HCT116 (cell line): ENCODE measurements around the gene GABBR2. TPM values are rescaled to one million over a fixed set of nuclear protein-coding genes. Genes with fewer than 3 reads are reported as not detected.

Experiments
- ATAC-seq: fragments of 200-7000 bp; cut with Tn5 transposase; 2 replicates; pipeline ENCODE4 v1.9.1; 2020; ENCODE audit warnings: mild to moderate bottlenecking, moderate library complexity
- BruUV-seq: library from RNA; stranded (reverse); fragments of 400-500 nt; replicated peaks from 2 replicates; lab custom pipeline; 2021; lab: Mats Ljungman, UMichigan
- CTCF ChIA-PET: fragments of 300-600 bp; sonication (Branson Sonifier 250); formaldehyde crosslinking; loops from one replicate; lab custom pipeline; 2021; ENCODE audit warnings: antibody characterized with exemption; lab: Charles Lee
- POLR2A ChIA-PET: fragments of 300-600, 350-600 bp; sonication (Branson Sonifier 250); formaldehyde crosslinking; loops from one replicate; lab custom pipeline; 2021; ENCODE audit warnings: antibody characterized with exemption; lab: Charles Lee
- RAD21 ChIA-PET, 2 experiments: fragments of 300-600 bp; sonication (Branson Sonifier 250); formaldehyde crosslinking; loops; one replicate each; lab custom pipeline; 2023; ENCODE audit warnings: low total read pairs in 2 of 2; ENCODE audit not compliant: uncharacterized antibody in 2 of 2, unreplicated experiment in 2 of 2, low non-redundant PET in 1 of 2; lab: Charles Lee
- DNase-seq: peaks from one replicate; pipeline ENCODE4 v3.0.0-alpha.2; 2010; ENCODE audit warnings: low read depth, low spot score
- H2AFZ ChIP-seq: fragments of 200-600 bp; shearing (Covaris generic), sonication (generic); 2 replicates; pipeline ENCODE4 v1.6.1; 2017; ENCODE audit warnings: low read depth, mixed run types, mixed read lengths, antibody characterized with exemption, low read length; ENCODE audit not compliant: poor library complexity, severe bottlenecking
- H3K27ac ChIP-seq: 2 replicates; pipeline ENCODE4 v1.5.1; 2012; ENCODE audit warnings: low read depth, low read length
- H3K27me3 ChIP-seq: fragments of 200-600 bp; sonication (generic); 2 replicates; pipeline ENCODE4 v1.6.1; 2016; ENCODE audit warnings: mixed run types, low read length, mixed read lengths; ENCODE audit not compliant: insufficient read depth
- H3K36me3 ChIP-seq, 2 experiments: fragments of 200-500 bp in 1 of 2; fragments of 200-600 bp in 1 of 2; sonication (Bioruptor generic) in 1 of 2; sonication (generic) in 1 of 2; 2 replicates each; pipeline versions ENCODE4 v1.5.1 to v1.6.1; 2014 to 2016; ENCODE audit warnings: low read length in 2 of 2, inconsistent platforms in 1 of 2, mixed read lengths in 1 of 2, mixed run types in 1 of 2; ENCODE audit not compliant: insufficient read depth in 2 of 2, control insufficient read depth in 1 of 2
- H3K4me1 ChIP-seq, 2 experiments: fragments of 200-600 bp in 1 of 2; sonication (generic) in 1 of 2; 2 replicates each; pipeline versions ENCODE4 v1.5.1 to v1.6.1; 2012 to 2017; ENCODE audit warnings: low read length in 2 of 2, inconsistent platforms in 1 of 2, mild to moderate bottlenecking in 1 of 2, mixed read lengths in 1 of 2, mixed run types in 1 of 2, moderate library complexity in 1 of 2; ENCODE audit not compliant: insufficient read depth in 2 of 2, control insufficient read depth in 1 of 2
- H3K4me2 ChIP-seq: fragments of 200-600 bp; sonication (generic); 2 replicates; pipeline ENCODE4 v1.6.1; 2017; ENCODE audit warnings: mixed run types, low read length, mixed read lengths
- H3K4me3 ChIP-seq, 2 experiments: fragments of 200-600 bp in 1 of 2; sonication (generic) in 1 of 2; replicated peaks in 1 of 2; 2 replicates each; pipeline ENCODE4 v1.5.1; 2011 to 2016; ENCODE audit warnings: low read length in 2 of 2, control low read depth in 1 of 2, low read depth in 1 of 2, mild to moderate bottlenecking in 1 of 2, mixed read lengths in 1 of 2, mixed run types in 1 of 2
- H3K79me2 ChIP-seq: fragments of 200-600 bp; sonication (generic); 2 replicates; pipeline ENCODE4 v1.6.1; 2017; ENCODE audit warnings: mild to moderate bottlenecking, mixed run types, low read length, moderate library complexity, mixed read lengths; ENCODE audit not compliant: insufficient read depth
- H3K9ac ChIP-seq: fragments of 200-600 bp; sonication (generic); 2 replicates; pipeline ENCODE4 v1.6.1; 2016; ENCODE audit warnings: low read length, mixed read lengths
- H3K9me2 ChIP-seq: fragments of 200-600 bp; sonication (generic), shearing (Covaris generic); 2 replicates; pipeline ENCODE4 v1.6.1; 2017; ENCODE audit warnings: mixed run types, mild to moderate bottlenecking, moderate library complexity; ENCODE audit not compliant: insufficient read depth
- H3K9me3 ChIP-seq, 2 experiments: fragments of 200-500 bp in 1 of 2; fragments of 200-600 bp in 1 of 2; sonication (Bioruptor generic) in 1 of 2; sonication (generic) in 1 of 2; 2 replicates each; pipeline ENCODE4 v1.6.1; 2014 to 2017; ENCODE audit warnings: low read length in 2 of 2, mixed read lengths in 2 of 2, inconsistent platforms in 1 of 2, low read depth in 1 of 2, mild to moderate bottlenecking in 1 of 2, mixed run types in 1 of 2, moderate library complexity in 1 of 2; ENCODE audit not compliant: control insufficient read depth in 1 of 2, insufficient read depth in 1 of 2
- H4K20me1 ChIP-seq: fragments of 200-600 bp; sonication (generic), shearing (Covaris generic); 2 replicates; pipeline ENCODE4 v1.6.1; 2017; ENCODE audit warnings: mixed run types, mild to moderate bottlenecking, moderate library complexity; ENCODE audit not compliant: insufficient read depth
- CBX3 ChIP-seq: IDR thresholded peaks from 2 replicates; pipeline ENCODE4 v1.6.1; 2012; ENCODE audit warnings: low read depth
- CEBPB ChIP-seq: IDR thresholded peaks from 2 replicates; pipeline ENCODE4 v1.6.1; 2012; ENCODE audit warnings: low read depth
- CTCF ChIP-seq, 3 experiments: fragments of 200-600 bp in 1 of 3; sonication (generic) in 1 of 3; IDR thresholded peaks in 2 of 3; conservative IDR thresholded peaks in 1 of 3; 2 replicates each; pipeline ENCODE4 v1.5.1; 2012 to 2017; ENCODE audit warnings: low read depth in 2 of 3, low read length in 2 of 3, antibody characterized with exemption in 1 of 3, borderline replicate concordance in 1 of 3, control low read depth in 1 of 3, mild to moderate bottlenecking in 1 of 3, mixed read lengths in 1 of 3, mixed run types in 1 of 3, moderate library complexity in 1 of 3; ENCODE audit not compliant: insufficient read depth in 1 of 3
- EGR1 ChIP-seq: IDR thresholded peaks from 2 replicates; pipeline ENCODE4 v1.6.1; 2012; ENCODE audit warnings: low read depth
- ELF1 ChIP-seq: IDR thresholded peaks from 2 replicates; pipeline ENCODE4 v1.6.1; 2012; ENCODE audit warnings: low read depth, borderline replicate concordance
- EZH2 ChIP-seq: fragments of 200-600 bp; sonication (generic); IDR thresholded peaks from 2 replicates; pipeline ENCODE4 v1.6.1; 2017; ENCODE audit warnings: antibody characterized with exemption, mixed run types
- EZH2phosphoT487 ChIP-seq: fragments of 200-600 bp; IDR thresholded peaks from 2 replicates; pipeline ENCODE4 v1.6.1; 2018; ENCODE audit warnings: antibody characterized with exemption, borderline replicate concordance
- MAX ChIP-seq: IDR thresholded peaks from 2 replicates; pipeline ENCODE4 v1.6.1; 2012
- POLR2AphosphoS5 ChIP-seq: IDR thresholded peaks from 2 replicates; pipeline ENCODE4 v1.6.1; 2011; ENCODE audit warnings: mild to moderate bottlenecking, low read depth, low read length, moderate library complexity
- RAD21 ChIP-seq: IDR thresholded peaks from 2 replicates; pipeline ENCODE4 v1.6.1; 2012; ENCODE audit warnings: low read depth, mild to moderate bottlenecking
- SIN3A ChIP-seq: IDR thresholded peaks from 2 replicates; pipeline ENCODE4 v1.6.1; 2012; ENCODE audit warnings: low read depth
- SP1 ChIP-seq: IDR thresholded peaks from 2 replicates; pipeline ENCODE4 v1.6.1; 2012; ENCODE audit warnings: low read depth
- TCF7L2 ChIP-seq: IDR thresholded peaks from 2 replicates; pipeline ENCODE4 v1.7.0; 2011; ENCODE audit warnings: borderline replicate concordance, inconsistent platforms; ENCODE audit not compliant: insufficient read depth, insufficient read length; ENCODE audit errors: extremely low read depth
- YY1 ChIP-seq: IDR thresholded peaks from 2 replicates; pipeline ENCODE4 v1.6.1; 2011; ENCODE audit warnings: low read length, low read depth, moderate library complexity, mild to moderate bottlenecking; ENCODE audit not compliant: insufficient replicate concordance; ENCODE audit errors: extremely low read depth
- ZFX ChIP-seq: fragments of 450-650 bp; IDR thresholded peaks from 2 replicates; pipeline ENCODE4 v1.6.1; 2017
- ZNF274 ChIP-seq: fragments of 200-500 bp; sonication (Bioruptor generic); IDR thresholded peaks from 2 replicates; pipeline ENCODE4 v1.6.1; 2014; ENCODE audit warnings: mild to moderate bottlenecking, low read depth, low read length, inconsistent platforms
- intact Hi-C: fragments of 100-400 bp; cut with micrococcal nuclease; formaldehyde crosslinking; loops from 2 replicates; pipeline ENCODE4 v1.10.0; 2022
- total RNA-seq: library from RNA; stranded (reverse); gene quantifications from one replicate; pipeline ENCODE4 v1.2.1, GENCODE V29; 2021; ENCODE audit not compliant: unreplicated experiment
- TF ChIP-seq, protein P1 (sequence below): IDR thresholded peaks from 2 replicates; pipeline ENCODE4 v1.6.1; 2012

The GABBR2 gene
- total RNA-seq, 1 experiment from 2014 or later = 0.15 TPM

DNA sequence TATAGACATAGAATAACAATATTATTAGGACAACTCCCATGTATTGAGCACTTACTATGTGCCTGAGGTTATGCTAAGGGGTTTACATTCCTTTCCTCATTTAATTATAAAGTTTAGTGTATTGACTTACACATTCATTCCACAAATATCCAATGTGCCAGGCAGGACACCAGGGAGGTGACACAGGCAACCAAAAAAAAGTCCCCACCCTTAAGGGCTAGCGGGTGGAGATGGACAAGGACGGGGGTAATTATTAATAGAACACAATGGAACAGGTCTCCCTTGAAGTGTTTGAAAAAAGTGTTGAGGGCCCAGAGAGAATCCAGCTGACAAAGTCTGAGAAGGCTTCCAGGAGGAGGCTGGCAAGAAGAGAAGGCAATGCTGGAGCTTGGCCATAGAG lies 459.0 kb downstream of the GABBR2 start (continued):
- no peak for TF ChIP-seq MAX
- TF ChIP-seq, protein P1, sequence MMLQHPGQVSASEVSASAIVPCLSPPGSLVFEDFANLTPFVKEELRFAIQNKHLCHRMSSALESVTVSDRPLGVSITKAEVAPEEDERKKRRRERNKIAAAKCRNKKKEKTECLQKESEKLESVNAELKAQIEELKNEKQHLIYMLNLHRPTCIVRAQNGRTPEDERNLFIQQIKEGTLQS = no peak
- TF ChIP-seq CEBPB = no peak

GRCh38 chr9:98248737-98249474 lies 459.8 kb downstream of the GABBR2 start:
- DNase-seq (no peak), ATAC-seq (no peak)
- H3K4me1 ChIP-seq = peaks cover 55 to 64% of the 10 kb centered on the region in 2 experiments

More at GRCh38 chr9:98248737-98249474, 459.8 kb downstream of the GABBR2 start:
- RAD21 ChIA-PET = no interaction called here
- Histone ChIP-seq H3K36me3 (no peaks in the 10 kb centered on the region), H4K20me1 (no peaks in the 10 kb centered on the region), H3K4me3 (no peak overlapping the region), H3K27ac (peak overlapping the region; percentile 56), H2AFZ (no peak overlapping the region), H3K9me3 (no peaks in the 10 kb centered on the region), H3K4me2 (peak overlapping the region; percentile 47), H3K79me2 (peaks cover 5% of the 10 kb centered on the region; the same call in 1 of the 2 replicates)
- intact Hi-C loops = no loop called here
- no TSS peak for BruUV-seq
- CTCF ChIA-PET = no interaction called here
- TF ChIP-seq ZNF274 (no peak), EZH2phosphoT487 (no peak), EGR1 (no peak), TCF7L2 (no peak), CTCF (IDR thresholded peaks at IDR 0.05 in 2 of 3, conservative IDR thresholded peaks at IDR 0.05 in 1 of 3; ENCODE audit: borderline replicate concordance in 1 of 3, insufficient read depth in 1 of 3, low read depth in 2 of 3, low read length in 2 of 3) (no peak), MAX (no peak), EZH2 (no peak), SP1 (no peak), ELF1 (no peak), YY1 (no peak), CBX3 (no peak), POLR2AphosphoS5 (no peak), SIN3A (no peak), CEBPB (no peak), ZFX (no peak), RAD21 (no peak)
- TF ChIP-seq, protein P1 = no peak
- TF ChIP-seq, all 23 proteins: peak for 0
- H3K9ac ChIP-seq = 0 out of 2 replicates have a peak overlapping the region, but pooled peaks have one; percentile 32
- POLR2A ChIA-PET = no interaction called here
- H3K27me3 ChIP-seq = no peaks in the 10 kb centered on the region
- H3K9me2 ChIP-seq = no peaks in the 10 kb centered on the region
